Neutrophil (primary cell): ENCODE results near the gene TAF4B.

Experiments
- H3K27ac ChIP-seq: fragments of 200-600 bp; sonication (generic); 2 replicates; pipeline ENCODE4 v1.5.1; 2016; ENCODE audit warnings: mild to moderate bottlenecking, moderate library complexity
- H3K27me3 ChIP-seq: fragments of 200-600 bp; sonication (generic); 2 replicates; pipeline ENCODE4 v1.6.0; 2016; ENCODE audit warnings: mild to moderate bottlenecking
- H3K36me3 ChIP-seq: fragments of 200-600 bp; sonication (generic); 2 replicates; pipeline ENCODE4 v1.5.1; 2017
- H3K4me1 ChIP-seq, 2 experiments: fragments of 200-600 bp in 1 of 2; sonication (generic) in 1 of 2; 1 replicate in 1 of 2; 2 replicates in 1 of 2; pipeline versions ENCODE4 v1.5.1 to v1.6.1; 2013 to 2016; ENCODE audit warnings: low read depth in 1 of 2, low read length in 1 of 2, mild to moderate bottlenecking in 1 of 2, moderate library complexity in 1 of 2; ENCODE audit not compliant: control insufficient read depth in 1 of 2, insufficient read depth in 1 of 2
- H3K4me3 ChIP-seq, 2 experiments: fragments of 200-600 bp in 1 of 2; sonication (generic) in 1 of 2; 1 replicate in 1 of 2; 2 replicates in 1 of 2; pipeline ENCODE4 v1.5.1; 2013 to 2016; ENCODE audit warnings: low read depth in 1 of 2, low read length in 1 of 2, mild to moderate bottlenecking in 1 of 2, moderate library complexity in 1 of 2
- H3K9me3 ChIP-seq: fragments of 200-600 bp; sonication (generic); 2 replicates; pipeline ENCODE4 v1.5.1; 2016
- TF ChIP-seq, protein P1 (sequence below): fragments of 200-600 bp; sonication (generic); IDR thresholded peaks from 2 replicates; pipeline ENCODE4 v1.5.1; 2016; ENCODE audit warnings: antibody characterized with exemption

The TAF4B gene, protein sequence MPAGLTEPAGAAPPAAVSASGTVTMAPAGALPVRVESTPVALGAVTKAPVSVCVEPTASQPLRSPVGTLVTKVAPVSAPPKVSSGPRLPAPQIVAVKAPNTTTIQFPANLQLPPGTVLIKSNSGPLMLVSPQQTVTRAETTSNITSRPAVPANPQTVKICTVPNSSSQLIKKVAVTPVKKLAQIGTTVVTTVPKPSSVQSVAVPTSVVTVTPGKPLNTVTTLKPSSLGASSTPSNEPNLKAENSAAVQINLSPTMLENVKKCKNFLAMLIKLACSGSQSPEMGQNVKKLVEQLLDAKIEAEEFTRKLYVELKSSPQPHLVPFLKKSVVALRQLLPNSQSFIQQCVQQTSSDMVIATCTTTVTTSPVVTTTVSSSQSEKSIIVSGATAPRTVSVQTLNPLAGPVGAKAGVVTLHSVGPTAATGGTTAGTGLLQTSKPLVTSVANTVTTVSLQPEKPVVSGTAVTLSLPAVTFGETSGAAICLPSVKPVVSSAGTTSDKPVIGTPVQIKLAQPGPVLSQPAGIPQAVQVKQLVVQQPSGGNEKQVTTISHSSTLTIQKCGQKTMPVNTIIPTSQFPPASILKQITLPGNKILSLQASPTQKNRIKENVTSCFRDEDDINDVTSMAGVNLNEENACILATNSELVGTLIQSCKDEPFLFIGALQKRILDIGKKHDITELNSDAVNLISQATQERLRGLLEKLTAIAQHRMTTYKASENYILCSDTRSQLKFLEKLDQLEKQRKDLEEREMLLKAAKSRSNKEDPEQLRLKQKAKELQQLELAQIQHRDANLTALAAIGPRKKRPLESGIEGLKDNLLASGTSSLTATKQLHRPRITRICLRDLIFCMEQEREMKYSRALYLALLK

DNA sequence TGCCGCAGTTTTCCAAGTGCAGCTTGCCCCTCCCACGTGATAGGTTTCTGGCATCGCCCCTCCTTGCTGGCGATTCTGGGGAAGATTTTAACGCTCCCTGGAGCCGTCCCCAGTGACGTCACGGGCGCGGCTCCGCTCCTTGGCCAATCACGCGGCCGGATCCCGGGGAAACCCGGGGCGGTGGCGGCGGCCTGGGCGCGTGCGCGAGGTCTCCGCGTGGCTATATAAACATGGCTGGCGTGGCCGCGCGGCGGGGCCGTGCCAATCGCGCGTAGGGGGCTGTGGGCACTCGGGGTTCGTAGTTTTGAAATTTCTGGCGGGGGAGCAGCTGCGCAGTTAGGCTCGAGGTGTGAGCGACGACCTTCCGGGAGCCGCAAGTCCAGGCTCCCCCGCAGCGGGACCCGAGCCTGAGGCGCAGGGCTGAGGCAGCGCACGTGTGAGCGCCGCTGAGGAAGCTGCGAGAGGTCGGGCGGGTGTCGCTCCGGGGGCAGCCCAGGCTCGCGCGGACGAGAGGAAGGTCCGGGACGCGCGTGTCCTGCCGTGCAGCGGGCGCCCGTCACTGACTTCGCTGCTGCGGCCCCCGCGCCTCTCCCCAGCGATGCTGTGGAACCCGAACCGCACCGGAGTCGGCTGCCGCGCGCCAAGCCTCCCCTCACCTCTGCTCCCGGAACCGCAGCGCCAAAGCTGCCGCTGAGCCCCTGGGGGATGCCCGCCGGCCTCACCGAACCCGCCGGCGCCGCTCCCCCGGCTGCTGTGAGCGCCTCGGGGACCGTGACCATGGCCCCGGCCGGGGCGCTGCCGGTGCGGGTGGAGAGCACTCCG is at the start of gene TAF4B:
Gene TAF4B (plus strand): TSS at position 217 of the 822 bp plus-strand sequence. CDS start 489 bp downstream, at position 706.
- no peaks in the 10 kb centered on the region for H3K9me3 ChIP-seq
- peaks cover 45% of the 10 kb centered on the region for H3K27me3 ChIP-seq
- H3K4me1 ChIP-seq, result peaks cover 15 to 17% of the 10 kb centered on the region in 2 experiments
- H3K36me3 ChIP-seq, result no peaks in the 10 kb centered on the region
- H3K4me3 ChIP-seq, result peak within 1 kb of the TSS; percentile 58 to 59
- TF ChIP-seq, protein P1, sequence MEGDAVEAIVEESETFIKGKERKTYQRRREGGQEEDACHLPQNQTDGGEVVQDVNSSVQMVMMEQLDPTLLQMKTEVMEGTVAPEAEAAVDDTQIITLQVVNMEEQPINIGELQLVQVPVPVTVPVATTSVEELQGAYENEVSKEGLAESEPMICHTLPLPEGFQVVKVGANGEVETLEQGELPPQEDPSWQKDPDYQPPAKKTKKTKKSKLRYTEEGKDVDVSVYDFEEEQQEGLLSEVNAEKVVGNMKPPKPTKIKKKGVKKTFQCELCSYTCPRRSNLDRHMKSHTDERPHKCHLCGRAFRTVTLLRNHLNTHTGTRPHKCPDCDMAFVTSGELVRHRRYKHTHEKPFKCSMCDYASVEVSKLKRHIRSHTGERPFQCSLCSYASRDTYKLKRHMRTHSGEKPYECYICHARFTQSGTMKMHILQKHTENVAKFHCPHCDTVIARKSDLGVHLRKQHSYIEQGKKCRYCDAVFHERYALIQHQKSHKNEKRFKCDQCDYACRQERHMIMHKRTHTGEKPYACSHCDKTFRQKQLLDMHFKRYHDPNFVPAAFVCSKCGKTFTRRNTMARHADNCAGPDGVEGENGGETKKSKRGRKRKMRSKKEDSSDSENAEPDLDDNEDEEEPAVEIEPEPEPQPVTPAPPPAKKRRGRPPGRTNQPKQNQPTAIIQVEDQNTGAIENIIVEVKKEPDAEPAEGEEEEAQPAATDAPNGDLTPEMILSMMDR, result no peak
- no peak within 1 kb of the TSS for H3K27ac ChIP-seq

- Histone ChIP-seq H3K4me3 (no peak overlapping the region), H3K27ac (no peak overlapping the region), H3K4me1 (no peaks in the 10 kb centered on the region), H3K36me3 (no peaks in the 10 kb centered on the region), H3K27me3 (no peaks in the 10 kb centered on the region), H3K9me3 (no peaks in the 10 kb centered on the region)
- TF ChIP-seq, protein P1, result no peak
Observed at GRCh38 chr18:26181343-26181826, 44.9 kb upstream of the TAF4B start.

DNA sequence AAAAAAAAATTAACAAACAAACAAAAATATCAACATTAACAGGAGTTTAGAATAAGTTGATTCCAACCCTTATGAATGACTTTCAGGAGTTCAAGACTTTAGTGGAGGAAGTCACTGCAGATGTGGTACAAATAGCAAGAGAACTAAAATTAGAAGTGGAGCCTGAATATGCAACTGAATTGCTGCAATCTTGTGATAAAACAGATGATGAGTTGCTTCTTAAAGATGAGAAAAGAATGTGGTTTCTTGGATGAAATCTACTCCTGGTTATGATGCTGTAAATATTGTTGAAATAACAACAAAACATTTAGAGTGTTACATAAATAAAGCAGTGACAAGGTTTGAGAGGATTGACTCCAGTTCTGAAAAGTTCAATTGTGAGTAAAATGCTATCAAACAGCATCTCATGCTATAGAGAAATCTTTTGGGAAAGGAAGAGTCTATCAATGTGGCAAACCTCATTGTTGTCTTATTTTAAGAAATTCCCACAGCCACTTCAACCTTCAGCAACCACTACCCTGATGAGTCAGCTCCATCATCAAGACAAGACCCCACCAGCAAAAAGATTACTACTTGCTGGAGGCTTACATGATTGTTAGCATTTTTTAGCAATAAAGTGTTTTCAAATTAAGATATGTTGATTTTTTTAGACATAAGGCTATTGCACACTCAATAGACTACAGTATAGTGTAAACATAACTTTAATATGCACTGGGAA is 42.7 kb upstream of the TAF4B start:
- Histone ChIP-seq H3K9me3 (no peaks in the 10 kb centered on the region), H3K27ac (no peak overlapping the region), H3K27me3 (no peaks in the 10 kb centered on the region), H3K4me3 (no peak overlapping the region), H3K4me1 (no peaks in the 10 kb centered on the region), H3K36me3 (no peaks in the 10 kb centered on the region)
- TF ChIP-seq, protein P1, result no peak

GRCh38 chr18:26185267-26185666 is 41.0 kb upstream of the TAF4B start:
- Histone ChIP-seq H3K27ac (no peak overlapping the region), H3K27me3 (no peaks in the 10 kb centered on the region), H3K9me3 (no peaks in the 10 kb centered on the region), H3K4me1 (no peaks in the 10 kb centered on the region), H3K4me3 (no peak overlapping the region), H3K36me3 (no peaks in the 10 kb centered on the region)
- TF ChIP-seq, protein P1, result no peak
